A204.1 (cell line): ENCODE results near the gene DUXB.

ENCODE experiments used
- FAIRE-seq: peaks from 2 replicates; lab custom pipeline; 2012; peaks lifted over from hg19 to GRCh38; lab: Jason Lieb, UNC

The DUXB gene, protein sequence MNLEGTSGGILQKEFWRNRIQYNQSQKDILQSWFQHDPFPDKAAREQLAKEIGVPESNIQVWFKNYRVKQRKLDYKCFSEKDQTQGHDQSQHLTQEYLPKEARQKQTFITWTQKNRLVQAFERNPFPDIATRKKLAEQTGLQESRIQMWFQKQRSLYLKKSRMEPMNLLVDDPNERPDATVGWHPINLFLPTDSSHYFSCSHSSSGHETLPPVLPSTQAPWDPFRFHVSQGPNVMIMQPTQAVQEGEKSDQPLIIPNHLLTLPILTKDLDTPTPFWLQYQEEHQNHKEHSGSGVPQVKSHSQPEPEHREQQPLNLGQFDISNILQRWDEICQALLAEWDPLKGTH

GRCh38 chr16:75701361-75701760 lies at the start of gene DUXB:
Gene DUXB, minus strand, starts transcription at chr16:75701461. Its CDS starts 43 bp downstream, at chr16:75701418.
- no peak for FAIRE-seq

DNA sequence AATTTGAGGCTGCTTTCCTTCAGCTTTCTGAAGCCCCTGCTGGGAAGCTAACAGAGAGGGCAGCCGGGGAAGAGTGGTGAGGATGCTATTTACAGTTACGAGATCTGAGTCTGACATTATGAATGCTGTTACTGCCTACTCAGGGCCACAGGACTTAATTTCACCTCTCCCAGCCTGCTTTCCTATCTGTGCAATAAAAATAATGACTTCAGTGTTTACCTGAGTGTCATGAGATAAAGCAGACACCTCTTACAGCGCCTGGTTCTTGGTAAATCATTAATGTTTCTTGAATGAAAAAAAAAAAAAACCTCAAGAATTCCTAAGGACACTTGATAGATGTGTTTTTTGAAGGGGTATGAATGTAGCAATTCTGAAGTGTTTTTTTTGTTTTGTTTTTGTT lies 49.3 kb upstream of the DUXB start:
- FAIRE-seq = no peak

DNA sequence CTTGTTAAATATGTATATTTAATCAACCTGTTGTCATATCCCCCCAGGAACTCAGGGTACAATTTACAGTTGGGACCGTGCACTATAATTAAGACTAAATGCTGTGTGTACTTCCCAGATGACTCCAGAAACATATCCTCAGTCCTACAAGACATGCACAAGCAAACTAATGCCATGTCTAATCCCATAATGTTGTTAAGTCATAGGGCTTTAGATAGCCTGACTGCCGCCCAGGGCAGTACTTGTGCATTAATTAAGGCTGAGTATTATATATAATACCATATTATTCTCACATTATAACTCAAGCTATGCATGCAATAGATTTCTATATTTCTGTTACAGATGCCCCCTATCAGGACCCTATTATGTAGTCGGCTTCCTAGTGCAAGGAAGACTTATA lies 45.1 kb upstream of the DUXB start:
- no peak for FAIRE-seq

- no peak for FAIRE-seq
Measured at GRCh38 chr16:75745823-75746222, 44.6 kb upstream of the DUXB start.

DNA sequence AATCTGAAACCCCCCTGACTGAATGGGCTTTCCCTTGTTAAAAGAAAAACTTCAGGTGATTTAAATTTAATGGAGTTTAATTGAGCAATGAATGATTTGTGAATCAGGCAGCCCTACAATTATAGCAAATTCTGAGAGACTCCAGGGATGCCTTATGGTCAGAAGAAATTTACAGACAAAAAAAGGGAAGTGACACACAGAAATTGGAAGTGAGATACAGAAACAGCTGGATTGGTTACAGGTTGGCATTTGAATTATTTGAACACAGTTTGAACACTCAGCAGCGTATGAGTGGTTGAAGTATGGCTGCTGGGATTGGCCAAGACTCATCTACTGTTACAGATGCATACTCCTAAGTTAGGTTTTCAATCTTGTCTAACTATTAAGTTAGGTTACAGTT lies 44.0 kb upstream of the DUXB start:
- no peak for FAIRE-seq

- FAIRE-seq = no peak
Measured at GRCh38 chr16:75742424-75743047, 41.3 kb upstream of the DUXB start.

DNA sequence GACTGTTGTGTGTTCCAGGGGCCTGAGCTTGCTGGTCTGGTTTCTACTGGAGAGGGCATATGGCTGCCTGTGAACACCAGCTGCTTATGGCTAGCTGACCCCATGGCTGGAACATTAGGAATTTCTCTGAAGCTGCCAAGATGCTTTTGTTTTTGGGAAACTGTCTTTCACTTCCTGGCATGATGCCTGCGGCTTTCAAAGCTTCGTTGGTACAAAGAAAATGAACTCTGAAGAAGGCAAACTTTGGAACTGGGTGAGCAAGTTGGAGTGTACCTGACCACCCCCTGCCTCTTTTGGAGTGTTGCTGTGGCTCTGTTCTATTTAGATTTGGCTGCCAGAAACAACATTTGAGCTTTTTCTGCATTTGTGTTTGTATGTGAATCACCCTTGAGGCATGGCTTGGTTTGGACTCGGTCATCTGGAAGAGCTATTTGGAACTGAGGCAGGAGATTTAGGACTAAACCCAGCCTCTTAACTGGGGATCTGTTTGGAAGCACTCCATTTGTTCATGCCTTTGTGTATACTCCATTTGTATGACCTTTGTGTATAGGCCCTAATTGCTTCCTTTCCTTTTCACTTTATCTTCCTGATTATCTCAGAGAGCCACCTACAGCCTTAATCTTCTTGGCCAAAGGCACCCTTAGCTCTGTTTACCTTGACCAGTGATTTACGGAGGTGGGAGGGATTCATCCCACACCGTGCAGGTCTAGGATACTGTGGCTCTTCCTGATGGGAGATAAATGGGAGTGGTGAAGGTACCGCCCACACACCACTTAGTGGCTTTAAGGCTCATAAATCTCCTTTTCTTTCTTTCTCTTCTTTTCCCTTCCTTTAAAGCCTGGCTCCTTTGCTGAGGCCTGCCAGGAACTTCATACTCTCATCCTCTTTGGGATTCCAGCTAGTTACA lies 32.3 kb upstream of the DUXB start:
- FAIRE-seq = no peak

- no peak for FAIRE-seq
Measured at GRCh38 chr16:75732871-75733270, 31.6 kb upstream of the DUXB start.

- no peak for FAIRE-seq
Measured at GRCh38 chr16:75727221-75727620, 26.0 kb upstream of the DUXB start.

DNA sequence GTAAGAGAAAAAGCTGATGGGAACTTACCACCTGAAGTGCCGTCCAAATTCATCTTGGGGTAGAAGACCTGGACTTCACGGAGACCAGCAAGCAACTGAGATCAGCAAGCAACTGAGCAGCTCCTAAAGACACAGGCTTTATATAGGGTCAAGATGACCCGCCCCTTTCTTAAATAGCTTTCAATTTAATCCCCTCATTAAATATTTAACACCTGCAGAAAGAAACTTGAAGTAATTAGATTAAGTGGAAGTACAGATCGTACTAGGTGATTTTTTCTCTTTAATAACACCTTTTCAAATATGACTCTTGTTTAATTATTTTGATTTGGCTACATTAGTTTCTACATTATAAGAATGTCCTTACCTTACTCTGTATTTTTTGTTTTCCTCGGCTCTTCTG lies 25.1 kb upstream of the DUXB start, which contains the start of gene CPHXL:
Gene CPHXL (minus strand): TSS at position 101 of the 400 bp plus-strand sequence. CDS start 48 bp downstream, at position 53.
- no peak for FAIRE-seq

GRCh38 chr16:75718452-75718851 lies 17.2 kb upstream of the DUXB start:
- no peak for FAIRE-seq

DNA sequence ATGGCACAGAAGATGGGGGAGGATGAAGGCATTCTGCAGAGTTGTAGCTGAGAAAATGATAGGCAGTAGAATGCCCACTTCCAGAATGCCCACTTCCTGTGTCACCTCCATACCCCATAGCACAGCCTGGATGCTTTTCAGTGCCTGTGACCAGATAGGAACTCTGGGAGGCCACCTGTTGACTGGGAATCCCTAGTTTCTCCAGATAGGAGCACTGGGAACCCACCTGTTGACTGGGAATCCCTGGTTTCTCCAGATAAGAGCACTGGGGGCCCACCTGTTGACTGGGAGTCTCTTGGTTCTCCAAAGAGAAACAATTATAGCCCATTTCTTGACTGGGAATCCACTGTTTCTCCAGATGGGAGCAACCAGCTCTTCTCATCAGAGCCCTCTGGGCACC lies 13.4 kb upstream of the DUXB start:
- FAIRE-seq = no peak

GRCh38 chr16:75710344-75710743 lies 9.1 kb upstream of the DUXB start:
- FAIRE-seq = no peak

GRCh38 chr16:75703306-75703705 lies 2.0 kb upstream of the DUXB start:
- no peak for FAIRE-seq

GRCh38 chr16:75702242-75702641 lies 981 bp upstream of the DUXB start:
- FAIRE-seq = no peak

DNA sequence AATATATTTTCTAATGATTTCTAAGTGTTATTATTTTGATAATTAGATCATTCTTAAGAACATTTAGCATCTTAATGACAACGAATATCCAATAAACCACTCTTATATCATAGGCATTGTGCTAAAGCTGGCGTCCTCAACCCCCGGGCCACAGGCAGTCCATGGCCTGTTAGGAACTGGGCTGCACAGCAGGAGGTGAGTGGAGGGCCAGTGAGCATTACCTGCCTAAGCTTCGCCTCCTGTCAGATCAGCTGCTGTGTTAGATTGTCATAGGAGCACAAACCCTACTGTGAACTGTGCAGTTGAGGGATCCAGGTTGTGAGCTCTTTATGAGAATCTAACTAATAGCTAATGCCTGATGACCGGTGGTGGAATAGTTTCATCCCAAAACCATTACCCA lies 3.7 kb downstream of the DUXB start:
- no peak for FAIRE-seq

DNA sequence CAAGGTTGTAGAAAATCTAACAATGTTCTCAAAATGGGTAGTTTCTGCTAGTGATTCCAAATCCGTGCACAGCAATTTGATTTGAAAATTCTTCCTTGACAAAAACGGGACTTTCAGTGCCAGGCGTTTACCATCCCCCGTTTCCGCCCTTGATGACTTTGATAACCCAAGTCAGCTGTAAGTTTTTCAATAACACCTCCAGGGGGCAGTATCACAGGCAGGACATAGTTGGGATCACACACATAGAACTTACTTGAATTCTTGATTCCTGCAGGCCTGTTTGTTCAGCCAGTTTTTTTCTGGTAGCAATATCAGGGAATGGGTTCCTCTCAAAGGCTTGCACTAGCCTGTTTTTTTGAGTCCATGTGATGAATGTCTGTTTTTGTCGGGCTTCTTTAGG lies 5.6 kb downstream of the DUXB start:
- no peak for FAIRE-seq

- no peak for FAIRE-seq
Measured at GRCh38 chr16:75687361-75687760, 13.9 kb downstream of the DUXB start.

DNA sequence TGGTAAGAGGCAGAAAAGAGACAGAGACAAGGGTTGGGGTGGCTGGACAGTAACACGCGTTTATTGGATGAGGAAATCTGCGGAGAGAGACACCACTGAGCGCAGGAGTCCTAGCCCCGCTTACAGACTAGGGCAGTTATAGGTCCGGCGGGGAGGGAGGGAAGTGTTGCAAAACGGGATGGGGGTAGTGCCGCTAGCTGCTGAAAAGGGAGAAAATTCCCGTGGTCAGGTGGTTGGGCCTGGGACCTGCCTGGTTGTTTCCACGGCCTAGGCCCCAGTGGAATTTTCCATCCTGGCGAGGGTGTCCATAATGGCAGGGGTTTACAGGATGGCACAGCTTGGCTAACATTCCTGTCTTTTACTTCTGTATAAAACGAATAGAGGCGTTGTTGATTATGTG lies 19.0 kb downstream of the DUXB start:
- FAIRE-seq = no peak

DNA sequence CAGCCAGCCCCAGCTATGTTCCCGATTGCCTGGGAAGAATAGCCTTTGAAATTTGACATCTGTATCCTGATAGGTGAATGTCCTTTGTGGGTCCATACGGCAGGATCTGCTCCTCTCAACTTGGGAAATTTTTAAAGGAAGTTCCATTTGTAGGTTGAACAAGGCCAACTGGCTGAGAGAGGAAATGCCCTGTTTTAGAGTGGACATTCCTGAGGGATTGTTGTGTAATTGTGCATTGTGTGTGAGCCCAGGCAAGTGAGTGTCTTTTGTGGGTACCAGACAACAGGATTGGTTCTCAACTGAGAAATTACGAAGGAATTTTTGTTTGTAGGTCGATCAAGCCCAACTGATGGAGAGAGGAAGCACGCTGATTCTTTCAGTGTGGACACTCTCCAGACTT lies 21.9 kb downstream of the DUXB start:
- no peak for FAIRE-seq

DNA sequence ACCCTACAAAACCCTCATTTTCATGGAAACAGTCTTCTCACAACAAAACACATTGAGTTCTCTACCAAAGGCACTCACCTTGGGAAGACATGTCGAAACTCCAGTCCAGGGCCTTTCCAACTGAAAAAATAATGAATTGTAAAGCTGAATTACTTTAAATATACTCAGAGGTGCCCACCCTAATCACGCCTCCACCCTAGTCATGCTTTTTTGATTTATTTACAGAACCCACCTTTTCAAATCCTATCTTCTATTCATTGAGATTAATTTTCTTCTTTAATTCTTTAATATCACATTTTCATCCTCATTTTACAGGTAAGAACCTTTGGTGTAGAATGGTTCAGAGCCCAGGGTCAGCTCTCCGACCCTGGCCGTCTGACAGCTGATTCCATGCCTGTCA lies 24.4 kb downstream of the DUXB start, which contains the start of gene CPHXL2:
Gene CPHXL2 (minus strand): TSS at position 101 of the 400 bp plus-strand sequence. CDS start 10 bp downstream, at position 91.
- no peak for FAIRE-seq

GRCh38 chr16:75667503-75667902 lies 33.8 kb downstream of the DUXB start:
- FAIRE-seq = no peak
